ACHN (cell line): ENCODE data around the gene PPP1R14D.
A peak's percentile ranks its signal among the peaks of the same experiment; 100 is the strongest.

ENCODE experiments used
- DNase-seq: peaks from one replicate; pipeline ENCODE4 v3.0.0-alpha.2; 2015
- in situ Hi-C: cut with HindIII; loops from 2 replicates; pipeline ENCODE4 v1.10.0; 2017; ENCODE audit warnings: low sequenced_read_pairs, low pct_ligation_motif_present, low pct_unique_long_range_greater_than_20kb

Gene PPP1R14D

DNA sequence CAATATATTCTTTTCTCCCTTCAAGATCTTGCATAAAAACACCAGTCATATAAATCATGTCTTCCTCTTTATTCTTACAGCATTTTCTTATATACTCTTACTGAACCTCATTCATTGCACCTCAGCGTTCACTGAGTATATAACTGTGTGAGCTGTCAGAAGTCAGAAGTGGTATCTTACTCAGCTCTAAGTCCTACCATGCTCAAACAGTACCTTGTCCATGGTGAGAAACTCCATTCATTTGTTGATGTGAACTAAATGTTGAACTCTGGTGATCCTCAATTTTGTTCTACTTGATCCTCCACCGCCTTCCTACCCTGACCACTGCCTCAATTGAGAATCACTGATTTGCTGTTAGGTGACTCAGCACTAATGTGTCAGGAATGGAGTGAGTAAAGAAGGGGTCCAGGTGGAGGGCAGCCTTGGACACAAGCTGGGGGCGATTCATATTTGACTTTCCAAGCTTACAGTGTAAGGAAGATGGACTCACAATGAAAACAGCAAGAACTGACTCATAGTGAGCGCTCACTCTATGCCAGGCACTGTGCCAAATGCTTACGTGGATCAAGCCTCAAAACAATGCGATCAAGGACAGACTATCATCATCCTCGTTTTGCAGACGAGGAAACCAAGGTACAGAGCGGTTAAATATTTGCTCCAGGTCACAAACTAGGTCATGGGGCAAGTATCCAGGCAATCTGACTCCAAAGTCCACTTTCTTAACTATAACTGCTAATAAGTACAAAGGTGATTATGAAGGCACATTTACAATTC is 35.1 kb downstream of the PPP1R14D start:
- in situ Hi-C loops = no loop called here
- peak; percentile 78 for DNase-seq

DNA sequence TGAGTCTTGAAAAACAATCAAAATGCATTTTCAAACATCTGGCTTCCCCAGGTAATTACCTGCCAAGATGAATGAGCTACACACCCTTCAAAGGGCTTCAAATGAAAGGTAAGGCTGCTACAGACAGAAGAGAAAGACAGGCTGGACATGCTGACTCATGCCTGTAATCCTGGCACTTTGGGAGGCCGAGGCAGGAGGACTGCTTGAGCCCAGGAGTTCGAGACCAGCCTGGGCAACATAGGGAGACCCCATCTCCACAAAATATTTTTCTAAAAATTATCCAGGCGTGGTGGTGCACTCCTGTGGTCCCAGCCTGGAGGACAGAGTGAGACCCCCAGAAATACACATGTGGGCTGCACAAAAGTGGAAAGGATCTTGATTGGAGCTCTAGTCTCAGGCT is 36.1 kb downstream of the PPP1R14D start:
- no peak for DNase-seq
- in situ Hi-C loops = no loop called here

DNA sequence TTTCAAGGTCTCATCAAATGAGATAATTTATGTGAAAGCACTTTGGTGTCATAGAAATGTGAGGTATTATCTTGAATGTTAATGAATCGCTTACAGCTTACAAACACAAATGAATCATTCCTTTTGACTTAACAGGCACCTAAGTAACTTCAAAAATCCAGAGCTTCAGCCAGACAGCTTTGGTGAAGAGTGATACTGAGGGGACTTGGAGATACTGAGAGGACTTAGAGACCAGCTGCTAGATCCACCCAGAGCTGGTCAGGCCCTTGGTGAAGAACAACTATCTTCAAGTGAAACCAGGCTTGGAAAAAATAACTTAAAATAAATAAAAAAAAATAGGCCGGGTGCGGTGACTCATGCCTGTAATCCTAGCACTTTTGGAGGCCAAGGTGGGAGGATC is 37.8 kb downstream of the PPP1R14D start:
- in situ Hi-C loops = no loop called here
- DNase-seq = no peak

DNA sequence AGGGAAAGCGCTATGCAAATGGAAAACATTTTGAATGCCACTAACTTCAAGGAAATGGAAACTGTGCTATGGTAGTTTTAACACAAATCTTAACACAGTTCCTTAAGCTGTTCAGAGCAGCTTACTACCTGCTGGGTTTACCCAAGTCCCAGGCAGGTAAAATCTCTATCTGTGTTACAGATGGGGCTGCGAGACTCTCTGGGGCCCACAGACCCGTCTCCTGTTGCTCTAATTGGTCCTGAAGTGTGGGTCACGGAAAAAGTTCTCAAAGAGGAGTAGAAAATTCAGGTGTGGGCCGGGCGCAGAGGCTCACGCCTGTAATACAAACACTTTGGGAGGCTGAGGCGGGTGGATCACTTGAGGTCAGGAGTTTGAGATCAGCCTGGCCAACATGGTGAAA is 38.5 kb downstream of the PPP1R14D start:
- in situ Hi-C loops = no loop called here
- no peak for DNase-seq

DNA sequence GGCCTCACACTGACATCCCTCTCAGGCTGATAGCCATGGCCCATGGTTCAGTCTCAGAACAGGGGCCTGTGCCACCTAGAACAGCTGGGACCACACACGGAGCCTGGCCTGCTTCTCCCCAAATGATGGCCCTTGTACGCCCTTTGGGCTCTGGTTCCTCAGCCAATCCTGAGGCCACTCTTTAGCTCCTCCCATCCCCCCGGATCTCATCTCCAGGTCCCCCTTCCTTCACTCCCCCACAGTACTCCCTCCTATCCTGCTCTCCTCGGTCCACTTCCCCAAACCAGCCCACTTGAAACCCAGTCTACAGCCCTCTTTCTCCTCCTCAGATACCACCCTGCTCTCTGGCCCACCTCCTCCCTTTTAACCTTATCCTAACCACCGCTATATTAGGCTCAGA is 39.4 kb downstream of the PPP1R14D start:
- in situ Hi-C loops = no loop called here
- DNase-seq = no peak

DNA sequence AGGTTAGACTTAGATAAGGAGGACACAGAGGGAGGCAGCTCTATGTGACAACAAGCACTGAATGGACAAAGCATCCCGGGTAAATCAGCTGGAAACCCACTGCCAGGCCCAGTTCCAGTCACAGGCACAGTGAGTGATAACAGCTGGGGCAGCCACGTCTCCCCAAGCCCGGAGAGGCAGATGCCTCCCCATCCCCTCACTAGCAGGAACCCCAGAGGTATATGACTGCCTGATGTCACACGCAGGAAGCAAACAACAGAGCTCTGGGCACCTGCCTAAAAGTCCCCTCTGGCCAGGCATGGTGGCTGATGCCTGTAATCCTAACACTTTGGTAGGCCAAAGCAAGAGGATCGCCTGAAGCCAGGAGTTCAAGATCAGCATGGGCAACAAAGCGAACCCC is 40.5 kb downstream of the PPP1R14D start:
- no peak for DNase-seq
- in situ Hi-C loops = no loop called here

DNA sequence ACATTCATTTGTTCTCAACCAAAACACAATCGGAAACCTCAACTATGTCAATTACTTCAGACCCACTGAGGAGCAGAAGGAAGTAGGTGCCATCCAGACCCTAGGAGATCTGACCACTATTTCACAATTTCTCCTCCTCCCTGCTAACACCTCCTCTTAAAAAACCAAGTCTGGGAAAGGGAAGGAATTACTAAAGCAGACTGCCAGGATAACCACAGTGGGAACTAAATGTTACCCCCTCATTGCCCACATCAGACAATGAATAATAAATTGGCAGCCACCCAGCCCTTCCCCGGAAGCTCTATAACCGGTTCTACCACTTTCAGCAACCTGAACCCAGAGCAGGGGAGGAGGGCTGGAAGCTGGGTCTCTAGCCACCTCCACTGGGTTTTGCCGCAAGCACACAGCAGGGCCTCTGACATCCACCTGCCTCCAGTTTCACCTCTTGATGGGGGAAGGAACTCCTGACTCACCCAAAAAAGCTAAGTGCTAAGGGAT is 41.1 kb downstream of the PPP1R14D start:
- peak; percentile 76 for DNase-seq
- in situ Hi-C loops = no loop called here

DNA sequence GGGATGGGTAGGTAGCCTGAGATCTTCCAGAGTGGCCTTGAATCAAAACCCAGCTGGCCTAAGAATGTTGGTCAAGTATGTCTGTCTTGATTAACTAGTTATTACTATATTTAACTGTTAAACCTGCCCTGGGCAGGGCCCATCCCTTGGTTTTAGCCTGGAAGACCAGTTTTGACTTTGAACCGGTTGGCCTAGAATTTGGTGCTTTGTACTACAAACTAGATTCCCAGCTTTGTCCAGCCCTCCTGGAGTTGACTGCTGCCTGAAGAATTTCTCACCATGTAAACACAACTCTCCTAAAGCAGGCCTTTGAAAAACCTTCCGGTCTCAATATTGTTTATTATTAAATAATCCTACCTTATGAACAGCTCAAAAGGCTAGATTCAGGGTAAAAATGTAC is 42.7 kb downstream of the PPP1R14D start:
- DNase-seq = no peak
- in situ Hi-C loops = no loop called here

DNA sequence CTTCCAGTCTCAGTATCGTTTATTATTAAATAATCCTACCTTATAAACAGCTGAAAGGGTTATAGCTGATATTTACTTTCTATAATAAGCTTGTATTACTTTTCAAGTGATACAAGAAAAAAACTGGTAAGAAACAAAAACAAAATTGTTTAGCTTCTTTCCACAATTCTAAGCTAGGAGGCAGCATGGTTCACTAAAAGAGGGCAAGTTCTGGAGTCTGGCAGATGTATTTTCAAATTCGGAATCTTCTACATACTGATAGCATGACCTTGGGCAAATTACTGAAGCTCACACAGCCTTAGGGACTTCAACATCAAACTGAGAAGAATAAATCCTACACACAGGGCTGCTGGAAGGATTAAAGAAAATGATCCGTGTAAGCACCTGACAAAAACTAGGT is 43.3 kb downstream of the PPP1R14D start:
- in situ Hi-C loops = no loop called here
- DNase-seq = no peak

DNA sequence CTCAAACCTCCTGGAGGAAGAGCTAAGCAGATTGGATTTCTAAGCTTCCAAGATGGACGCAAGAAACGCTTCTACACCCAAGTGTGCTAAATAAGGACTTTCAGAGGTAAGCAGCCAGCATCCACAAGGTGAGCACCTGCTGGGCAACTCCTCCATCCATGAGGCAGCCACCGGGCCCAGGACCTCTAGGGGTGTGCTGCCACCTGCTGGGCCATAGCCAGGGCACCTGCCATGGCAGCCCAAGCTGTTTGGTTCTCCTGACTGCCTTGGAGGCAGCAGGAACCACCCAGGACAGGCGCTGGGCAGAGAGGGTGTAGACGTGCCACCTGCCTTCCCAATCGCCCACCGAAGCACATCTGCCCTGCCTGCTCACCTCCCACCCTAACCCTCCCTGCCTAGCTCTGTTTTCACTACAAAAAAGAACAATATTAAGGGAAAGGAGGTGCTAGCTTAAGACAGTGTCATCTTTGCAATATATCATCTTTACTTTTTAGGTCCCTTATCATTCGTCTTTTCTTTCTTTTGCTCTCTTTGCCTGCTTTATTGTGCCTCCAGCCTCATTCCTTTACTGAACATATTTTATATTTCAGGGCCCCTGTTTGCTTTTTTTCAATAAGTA is 45.8 kb downstream of the PPP1R14D start:
- in situ Hi-C loops = no loop called here
- DNase-seq = peak; percentile 61

DNA sequence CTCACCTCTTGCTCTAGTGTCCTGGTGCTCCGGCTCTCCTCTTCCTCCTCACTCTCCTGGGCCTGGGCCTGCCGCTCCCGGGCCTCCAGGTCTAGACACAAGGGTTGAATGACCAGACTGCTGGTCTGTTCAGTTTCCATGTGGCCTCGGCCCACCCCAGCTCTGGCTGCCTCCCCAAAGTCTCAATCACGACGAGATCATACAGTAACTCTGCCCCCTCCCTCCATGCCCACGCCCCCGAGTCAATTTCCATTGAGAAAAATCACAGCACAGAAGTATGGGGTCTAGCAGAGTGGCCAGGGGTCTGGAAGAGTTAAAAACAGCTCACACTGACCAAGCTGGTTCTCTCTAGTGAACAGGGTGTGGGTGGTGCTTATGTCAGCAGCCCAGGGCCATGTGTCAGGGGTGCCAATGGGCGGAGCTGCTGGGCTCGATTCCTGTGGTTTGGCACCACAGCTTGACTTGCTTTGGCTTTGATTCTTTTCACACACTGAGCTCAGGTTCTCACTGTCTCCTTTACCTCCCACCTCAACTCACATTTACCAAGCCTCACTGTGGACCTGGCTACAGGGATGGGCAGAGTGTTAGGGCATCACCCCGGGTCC is 51.9 kb downstream of the PPP1R14D start:
- DNase-seq = peak; percentile 75
- in situ Hi-C loops = no loop called here

DNA sequence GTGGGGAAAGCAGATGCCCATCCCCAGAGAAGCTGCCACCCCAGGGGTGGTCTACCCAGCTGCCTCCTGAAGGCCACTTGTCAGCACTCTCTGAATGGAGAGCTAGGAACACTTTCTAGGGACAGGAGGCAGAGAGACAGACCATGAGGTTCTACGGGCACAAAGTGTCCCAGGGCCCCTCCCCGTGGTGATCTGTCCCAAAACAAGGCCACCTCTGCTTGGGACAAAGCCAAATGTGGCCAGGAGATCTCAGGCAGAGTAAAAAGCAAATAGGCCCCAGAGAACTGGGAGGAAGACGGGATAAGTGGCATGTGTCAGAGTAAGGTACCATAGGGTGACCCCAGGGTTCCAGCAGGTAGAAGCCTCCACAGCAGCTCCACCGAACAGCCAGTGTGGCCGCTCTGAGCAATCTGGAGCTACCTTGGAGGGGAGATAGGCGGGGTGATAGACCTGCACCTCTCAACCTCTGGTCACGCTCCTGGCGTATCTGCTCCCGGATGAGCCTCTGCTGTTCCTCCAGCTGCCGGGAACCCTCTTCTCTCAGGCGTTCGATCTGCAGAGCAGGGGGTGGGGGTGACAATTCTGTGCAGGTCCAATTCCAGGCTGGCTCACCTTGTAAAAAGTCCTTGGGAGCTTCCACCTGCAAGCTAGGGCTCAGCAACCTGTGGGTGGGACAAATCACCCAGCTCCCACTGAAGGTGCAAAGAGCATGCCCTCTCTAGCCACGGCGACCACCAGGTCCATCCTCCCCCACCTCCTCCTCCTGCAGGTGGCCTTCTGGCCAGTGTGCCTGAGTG is 52.6 kb downstream of the PPP1R14D start:
- no peak for DNase-seq
- in situ Hi-C loops = no loop called here

DNA sequence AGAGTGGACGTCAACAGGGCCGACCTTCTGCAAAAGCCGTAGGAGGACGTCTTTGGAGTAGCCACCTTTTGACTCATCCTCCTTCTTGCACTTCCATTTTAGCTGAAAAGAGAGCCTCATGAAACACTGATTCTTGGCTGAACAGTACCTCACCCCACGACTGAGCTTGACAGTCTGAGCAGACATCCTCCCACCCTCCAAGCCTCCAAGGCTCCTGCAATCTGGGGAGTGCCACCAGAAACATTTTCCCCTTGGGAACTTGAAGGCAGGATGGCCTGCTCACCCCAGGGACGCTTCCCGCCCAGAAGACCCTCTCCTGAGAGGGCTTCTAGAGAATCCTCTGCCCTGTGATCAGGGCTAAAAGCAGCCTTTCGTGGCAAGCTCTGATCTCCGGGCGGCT is 53.5 kb downstream of the PPP1R14D start:
- in situ Hi-C loops = no loop called here
- DNase-seq = no peak

DNA sequence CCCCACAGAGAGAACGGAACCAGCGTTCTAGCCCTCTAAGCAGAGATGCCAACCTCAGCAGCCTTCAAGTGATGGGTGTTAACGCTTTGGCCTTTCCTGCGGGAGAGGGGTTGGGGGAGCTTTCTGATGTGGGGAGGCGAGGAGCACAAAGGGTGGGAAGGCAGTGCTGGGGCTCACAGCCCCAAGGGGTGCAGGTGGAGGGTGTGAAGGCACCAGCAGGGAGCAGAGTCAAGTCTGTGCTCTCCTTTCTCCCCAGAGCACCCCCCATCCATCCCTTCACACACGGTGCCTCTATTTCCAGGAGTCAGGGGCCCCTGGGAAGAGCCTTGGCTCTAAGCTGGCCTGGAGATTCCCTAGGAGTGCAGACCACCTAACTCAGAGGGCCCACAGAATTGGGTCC is 54.6 kb downstream of the PPP1R14D start:
- no peak for DNase-seq
- in situ Hi-C loops = no loop called here

DNA sequence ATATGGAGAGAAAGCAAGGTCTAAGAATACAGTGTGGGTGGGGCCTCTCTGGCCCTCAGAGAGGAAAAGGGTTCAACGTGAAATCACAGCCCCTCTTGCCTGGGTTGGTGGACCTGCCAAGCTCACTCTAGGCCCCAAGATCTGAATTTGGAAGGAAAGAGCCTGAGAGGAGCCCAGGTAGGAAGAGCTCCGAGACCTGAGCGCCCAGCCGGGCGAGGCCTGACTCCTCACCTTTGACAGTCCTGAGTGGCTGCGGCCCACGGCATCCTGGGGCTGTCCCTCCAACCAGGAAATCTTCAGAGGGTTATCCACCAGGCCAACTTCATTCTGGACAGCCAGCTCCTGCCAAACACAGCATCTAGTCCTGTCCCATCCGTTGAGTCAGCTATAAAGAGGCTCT is 55.0 kb downstream of the PPP1R14D start:
- no peak for DNase-seq

DNA sequence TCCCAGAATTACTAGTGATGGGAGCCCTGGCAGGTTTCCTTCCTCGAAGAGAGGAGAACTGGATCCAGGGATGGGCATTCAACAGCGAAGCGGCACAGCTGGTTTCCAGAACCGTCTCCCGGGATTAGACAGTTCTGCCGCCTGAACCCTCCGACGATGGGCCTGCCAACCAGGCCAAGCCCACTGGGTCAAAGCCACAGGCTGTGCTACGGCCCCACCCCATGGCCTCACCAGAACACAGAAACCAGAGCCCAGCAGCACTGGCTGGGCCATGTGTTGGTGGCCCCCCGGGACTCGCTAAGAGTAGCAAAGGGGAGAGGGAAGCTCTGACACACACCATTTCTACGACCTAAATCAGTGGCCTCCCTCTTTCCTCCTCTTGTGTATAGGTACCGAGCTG is 56.5 kb downstream of the PPP1R14D start:
- DNase-seq = no peak
- in situ Hi-C loops = no loop called here

More for the DNA sequence above, 55.0 kb downstream of the PPP1R14D start:
- in situ Hi-C loops = no loop called here

DNA sequence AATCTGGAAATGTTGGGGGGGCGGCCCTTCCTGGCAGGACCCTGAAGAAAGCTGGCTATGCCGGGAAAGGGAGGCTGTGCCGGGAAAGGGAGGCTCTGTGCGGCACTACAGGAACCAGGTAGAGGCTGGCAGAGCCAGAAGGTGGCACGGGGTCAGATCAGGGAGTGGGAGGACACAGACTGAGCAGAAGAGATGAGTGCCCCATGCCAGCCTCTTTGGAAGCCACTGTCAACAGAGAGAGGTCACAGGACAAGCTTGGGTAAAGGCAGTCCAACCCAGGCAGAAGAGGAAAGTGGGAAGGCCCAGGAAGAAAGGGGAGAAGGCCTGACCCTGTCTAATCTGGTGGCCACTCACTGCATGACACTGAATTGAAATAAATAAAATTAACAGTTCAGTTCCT is 57.3 kb downstream of the PPP1R14D start:
- DNase-seq = no peak
- in situ Hi-C loops = no loop called here

DNA sequence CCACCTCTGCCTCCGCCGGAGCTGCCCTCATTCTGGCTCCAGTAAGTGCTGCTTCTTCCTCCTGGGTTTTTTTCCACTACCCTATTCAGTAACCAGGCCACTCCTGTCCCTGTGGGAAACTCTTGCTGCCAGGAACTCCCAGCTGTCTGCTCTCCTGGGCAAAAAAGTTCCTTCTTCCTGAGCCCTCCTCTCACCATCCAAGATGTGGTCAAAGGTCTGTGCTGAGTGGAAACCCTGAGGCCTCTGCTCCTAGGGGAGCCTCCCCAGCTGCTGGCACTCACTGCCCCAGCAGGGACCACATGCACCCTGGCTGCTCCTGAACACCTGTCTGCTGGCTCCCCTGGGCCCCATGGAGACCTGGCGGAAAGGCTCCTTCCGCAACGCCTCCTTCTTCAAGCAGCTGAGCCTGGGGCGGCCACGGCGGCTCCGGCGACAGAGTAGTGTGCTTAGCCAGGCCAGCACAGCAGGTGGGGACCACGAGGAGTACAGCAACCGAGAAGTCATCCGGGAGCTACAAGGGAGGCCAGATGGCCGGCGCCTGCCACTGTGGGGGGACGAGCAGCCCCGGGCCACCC is 58.3 kb downstream of the PPP1R14D start:
- DNase-seq = no peak
- in situ Hi-C loops = no loop called here
